AG10803 (cell line): Measurements from ENCODE around the gene HYAL2.

ENCODE experiments used
- DNase-seq: peaks from one replicate; pipeline ENCODE4 v3.0.0; 2010; ENCODE audit warnings: low read depth
- H3K4me3 ChIP-seq: 2 replicates; pipeline ENCODE4 v1.5.1; 2011; ENCODE audit warnings: mild to moderate bottlenecking, low read length, control low read depth
- CTCF ChIP-seq: conservative IDR thresholded peaks from 2 replicates; pipeline ENCODE4 v1.5.1; 2011; ENCODE audit warnings: mild to moderate bottlenecking, low read length, control low read depth, inconsistent platforms

HYAL2 gene

GRCh38 chr3:50322386-50323091, at the start of gene HYAL2:
HYAL2 (minus strand) TSS chr3:50322745; CDS start chr3:50320489, 2,256 bp downstream.
- no peak for TF ChIP-seq CTCF
- no peak for DNase-seq
- H3K4me3 ChIP-seq = peak within 1 kb of the TSS; percentile 71

GRCh38 chr3:50371133-50371685, 48.7 kb upstream of the HYAL2 start:
- TF ChIP-seq CTCF = no peak

GRCh38 chr3:50370594-50370993, 48.0 kb upstream of the HYAL2 start:
- no peak overlapping the region for H3K4me3 ChIP-seq
- no peak for DNase-seq
- TF ChIP-seq CTCF = no peak

More at GRCh38 chr3:50371133-50371685, 48.7 kb upstream of the HYAL2 start:
- H3K4me3 ChIP-seq = no peak overlapping the region
- DNase-seq = peak; percentile 38

GRCh38 chr3:50369012-50369670, 46.6 kb upstream of the HYAL2 start:
- H3K4me3 ChIP-seq = no peak overlapping the region
- TF ChIP-seq CTCF = no peak
- no peak for DNase-seq

- TF ChIP-seq CTCF = no peak
- no peak for DNase-seq
- no peak overlapping the region for H3K4me3 ChIP-seq
Observed at GRCh38 chr3:50365842-50366220, 43.3 kb upstream of the HYAL2 start.

GRCh38 chr3:50365080-50365841, 42.7 kb upstream of the HYAL2 start:
- H3K4me3 ChIP-seq = peak overlapping the region; percentile 56
- DNase-seq = peak; percentile 45
- TF ChIP-seq CTCF = no peak
